WI38 (cell line): Measurements from ENCODE around the gene XPR1.
"Not testable (repeated sequence)": the region's sequence is repeated elsewhere in the genome, so short reads cannot be mapped to it uniquely, and the experiment has no call there.

Source experiments
- H3K4me3 ChIP-seq: 2 replicates; pipeline ENCODE4 v1.5.1; 2011; ENCODE audit warnings: low read depth, mild to moderate bottlenecking, control low read depth, low read length
- CTCF ChIP-seq: IDR thresholded peaks from 2 replicates; pipeline ENCODE4 v1.5.1; 2012; ENCODE audit warnings: low read depth, mild to moderate bottlenecking, control low read depth, low read length

The XPR1 gene

GRCh38 chr1:180672505-180672904 is 40.7 kb downstream of the XPR1 start:
- TF ChIP-seq CTCF: no peak
- H3K4me3 ChIP-seq: no peak overlapping the region

GRCh38 chr1:180674603-180675530 is 43.0 kb downstream of the XPR1 start:
- TF ChIP-seq CTCF: no peak
- H3K4me3 ChIP-seq: no peak overlapping the region

GRCh38 chr1:180675586-180675985 is 43.8 kb downstream of the XPR1 start:
- H3K4me3 ChIP-seq: no peak overlapping the region
- TF ChIP-seq CTCF: no peak

GRCh38 chr1:180680558-180681144 is 48.8 kb downstream of the XPR1 start:
- no peak overlapping the region for H3K4me3 ChIP-seq
- TF ChIP-seq CTCF: no peak

GRCh38 chr1:180683117-180683516 is 51.3 kb downstream of the XPR1 start:
- H3K4me3 ChIP-seq: not testable (repeated sequence)

- no peak for TF ChIP-seq CTCF
- no peak overlapping the region for H3K4me3 ChIP-seq
Measured at GRCh38 chr1:180691322-180691913, 59.6 kb downstream of the XPR1 start.

GRCh38 chr1:180693564-180694244 is 61.9 kb downstream of the XPR1 start:
- no peak for TF ChIP-seq CTCF

More at GRCh38 chr1:180693564-180694244, 61.9 kb downstream of the XPR1 start:
- H3K4me3 ChIP-seq: no peak overlapping the region
